ES-I3 (cell line): ENCODE data around the gene HCN2.
"Not testable (repeated sequence)": the region's sequence is repeated elsewhere in the genome, so short reads cannot be mapped to it uniquely, and the experiment has no call there.

Experiments
- H3K36me3 ChIP-seq: 2 replicates; pipeline ENCODE4 v1.6.1; 2013; ENCODE audit warnings: mild to moderate bottlenecking, low read length, control low read depth, moderate library complexity; ENCODE audit not compliant: insufficient read depth
- H3K4me1 ChIP-seq: 2 replicates; pipeline ENCODE4 v1.6.1; 2013; ENCODE audit warnings: mild to moderate bottlenecking, control low read depth, low read length; ENCODE audit not compliant: insufficient read depth
- H3K9ac ChIP-seq: 2 replicates; pipeline ENCODE4 v1.6.1; 2013; ENCODE audit warnings: low read depth, mild to moderate bottlenecking, low read length, moderate library complexity
- H3K9me3 ChIP-seq: 2 replicates; pipeline ENCODE4 v1.6.1; 2013; ENCODE audit warnings: mild to moderate bottlenecking, low read length, moderate library complexity; ENCODE audit not compliant: control insufficient read depth, insufficient read depth

HCN2 gene

DNA sequence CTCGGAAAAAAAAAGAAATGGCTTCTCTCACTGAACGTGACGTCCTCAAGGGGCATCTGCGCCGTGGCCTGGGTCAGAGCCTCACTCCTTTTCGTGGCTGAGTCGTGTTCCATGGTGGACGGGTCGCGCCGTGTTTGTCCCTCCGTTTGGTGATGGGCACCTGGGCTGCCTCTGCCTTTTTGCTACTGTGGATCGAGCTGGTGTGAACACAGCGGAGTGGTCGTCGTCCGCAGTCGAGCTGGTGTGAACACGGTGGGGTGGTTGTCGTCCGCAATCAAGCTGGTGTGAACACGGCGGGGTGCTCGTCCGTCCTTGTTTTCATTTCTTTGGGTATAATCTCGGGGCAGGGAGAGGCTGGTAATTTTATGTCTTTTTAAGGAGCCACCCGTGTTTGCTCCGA, 11.6 kb downstream of the HCN2 start:
- Histone ChIP-seq H3K9me3 (peaks cover 5% of the 10 kb centered on the region; the same call in 1 of the 2 replicates), H3K9ac (no peak overlapping the region), H3K36me3 (no peaks in the 10 kb centered on the region), H3K4me1 (no peaks in the 10 kb centered on the region)

- Histone ChIP-seq H3K36me3 (no peaks in the 10 kb centered on the region), H3K9ac (no peak overlapping the region), H3K4me1 (no peaks in the 10 kb centered on the region), H3K9me3 (peaks cover 5% of the 10 kb centered on the region; the same call in 1 of the 2 replicates)
These were observed 12.1 kb downstream of the HCN2 start for GRCh38 chr19:601790-602189.

GRCh38 chr19:602391-603301, 13.0 kb downstream of the HCN2 start:
- H3K9ac ChIP-seq, result no peak overlapping the region
- no peaks in the 10 kb centered on the region for H3K36me3 ChIP-seq
- H3K9me3 ChIP-seq, result peaks cover 5% of the 10 kb centered on the region; the same call in 1 of the 2 replicates
- no peaks in the 10 kb centered on the region for H3K4me1 ChIP-seq

- H3K36me3 ChIP-seq, H3K9ac ChIP-seq, H3K4me1 ChIP-seq, H3K9me3 ChIP-seq: not testable (repeated sequence)
These were observed 13.6 kb downstream of the HCN2 start for GRCh38 chr19:603302-603639.

GRCh38 chr19:603779-604178, 14.1 kb downstream of the HCN2 start:
- H3K4me1 ChIP-seq, H3K9ac ChIP-seq, H3K36me3 ChIP-seq, H3K9me3 ChIP-seq: not testable (repeated sequence)

GRCh38 chr19:604355-604754, 14.7 kb downstream of the HCN2 start:
- Histone ChIP-seq H3K9me3 (peaks cover 5% of the 10 kb centered on the region; the same call in 1 of the 2 replicates), H3K36me3 (no peaks in the 10 kb centered on the region), H3K9ac (no peak overlapping the region), H3K4me1 (no peaks in the 10 kb centered on the region)

GRCh38 chr19:605061-605971, 15.6 kb downstream of the HCN2 start:
- H3K4me1 ChIP-seq, H3K36me3 ChIP-seq, H3K9ac ChIP-seq, H3K9me3 ChIP-seq: not testable (repeated sequence)

- H3K36me3 ChIP-seq, result no peaks in the 10 kb centered on the region
- no peak overlapping the region for H3K9ac ChIP-seq
- H3K9me3 ChIP-seq, result no peaks in the 10 kb centered on the region
- H3K4me1 ChIP-seq, result 0 out of 2 replicates have a peak, but pooled peaks cover 8% of the 10 kb centered on the region
These were observed 17.8 kb downstream of the HCN2 start for GRCh38 chr19:607301-608154.

- H3K9ac ChIP-seq, result no peak overlapping the region
- no peaks in the 10 kb centered on the region for H3K9me3 ChIP-seq
- H3K4me1 ChIP-seq, result 0 out of 2 replicates have a peak, but pooled peaks cover 8% of the 10 kb centered on the region
- no peaks in the 10 kb centered on the region for H3K36me3 ChIP-seq
These were observed 18.7 kb downstream of the HCN2 start for GRCh38 chr19:608155-609003.

GRCh38 chr19:609004-609346, 19.3 kb downstream of the HCN2 start:
- no peaks in the 10 kb centered on the region for H3K36me3 ChIP-seq
- no peak overlapping the region for H3K9ac ChIP-seq
- no peaks in the 10 kb centered on the region for H3K9me3 ChIP-seq
- 0 out of 2 replicates have a peak, but pooled peaks cover 8% of the 10 kb centered on the region for H3K4me1 ChIP-seq

DNA sequence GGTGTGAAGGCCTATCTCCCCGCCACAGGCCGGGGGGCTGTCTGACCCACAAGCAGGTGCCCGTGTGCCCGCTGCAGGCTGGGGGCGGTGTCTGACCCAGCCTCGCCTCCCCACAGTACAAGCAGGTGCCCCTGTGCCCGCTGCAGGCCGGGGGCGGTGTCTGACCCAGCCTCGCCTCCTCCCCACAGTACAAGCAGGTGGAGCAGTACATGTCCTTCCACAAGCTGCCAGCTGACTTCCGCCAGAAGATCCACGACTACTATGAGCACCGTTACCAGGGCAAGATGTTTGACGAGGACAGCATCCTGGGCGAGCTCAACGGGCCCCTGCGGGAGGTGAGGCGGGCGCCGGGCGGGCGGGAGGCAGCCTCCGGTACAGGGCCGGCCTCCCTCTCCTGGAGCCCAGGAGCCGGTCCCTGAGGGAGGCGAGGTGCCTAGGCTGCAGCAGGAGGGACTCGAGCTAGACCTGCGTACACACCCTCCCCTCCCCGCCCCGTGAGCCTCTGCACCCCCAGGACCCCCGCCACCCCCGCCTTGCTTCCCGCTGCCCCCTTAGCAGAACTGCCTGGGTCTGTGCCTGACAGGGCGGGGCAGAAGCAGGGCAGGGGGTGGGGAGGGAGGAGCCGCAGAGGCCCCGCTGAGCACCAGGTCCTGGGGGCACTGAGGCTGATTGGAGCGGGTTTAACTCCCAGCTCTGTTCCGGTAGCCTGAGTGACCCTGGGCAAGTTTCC, 20.6 kb downstream of the HCN2 start:
- Histone ChIP-seq H3K9ac (peak overlapping the region; percentile 50; the same call in 1 of the 2 replicates), H3K4me1 (0 out of 2 replicates have a peak, but pooled peaks cover 8% of the 10 kb centered on the region), H3K9me3 (no peaks in the 10 kb centered on the region), H3K36me3 (peaks cover 3% of the 10 kb centered on the region; the same call in 1 of the 2 replicates)

GRCh38 chr19:610801-611480, 21.3 kb downstream of the HCN2 start:
- peak overlapping the region; percentile 50 for H3K9ac ChIP-seq
- peaks cover 3% of the 10 kb centered on the region; the same call in 1 of the 2 replicates for H3K36me3 ChIP-seq
- H3K4me1 ChIP-seq, result 0 out of 2 replicates have a peak, but pooled peaks cover 8% of the 10 kb centered on the region
- no peaks in the 10 kb centered on the region for H3K9me3 ChIP-seq
